Measurements from ENCODE around the gene GDPGP1. TPM values are rescaled to one million over a fixed set of nuclear protein-coding genes. Genes with fewer than 3 reads are reported as not detected.

GDPGP1 gene
- total and polyA plus RNA-seq, 10 of the 15 experiments (the other 5 are each of a cell fraction or from before 2014, with no cell fraction given): 0.68 to 8.9 (median 3.0) TPM

DNA sequence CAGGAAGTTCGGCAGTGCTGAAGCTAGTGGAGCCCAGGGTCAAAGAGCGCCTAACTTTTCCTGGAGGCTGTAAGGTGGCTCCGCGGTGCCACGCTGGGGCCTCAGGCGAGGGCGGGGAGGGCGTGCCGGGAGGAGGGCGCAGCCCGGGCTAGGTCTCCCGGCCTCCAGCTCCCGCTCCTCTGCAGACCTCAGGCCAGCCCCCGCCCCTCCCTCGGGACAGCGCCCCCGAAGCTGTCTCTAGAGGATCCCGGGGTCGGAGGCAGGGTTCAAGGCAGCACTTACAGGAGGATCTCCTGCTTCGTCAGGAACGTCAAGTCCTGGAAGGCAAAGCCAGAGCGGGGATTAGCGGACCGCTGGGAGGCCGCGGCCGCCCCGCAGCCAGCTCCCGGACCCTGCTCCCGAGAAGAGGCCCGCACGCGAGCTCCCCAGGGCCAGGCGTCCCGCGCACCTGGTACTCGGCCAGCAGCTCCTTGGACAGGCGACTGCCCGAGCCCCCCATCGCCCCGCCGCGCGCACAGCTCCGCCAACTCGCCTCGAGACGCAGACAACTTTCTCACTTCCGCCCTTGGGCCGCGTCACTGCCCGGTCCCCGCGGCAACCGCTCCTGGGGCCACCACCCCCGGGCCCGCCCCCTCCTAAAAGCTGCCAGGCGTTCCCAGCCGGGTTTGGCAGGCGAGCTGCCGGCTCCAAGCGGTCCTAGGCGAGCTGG, 468 bp upstream of the GDPGP1 start, which contains the start of gene CIB1 (continued):
- TF ChIP-seq, protein P1, sequence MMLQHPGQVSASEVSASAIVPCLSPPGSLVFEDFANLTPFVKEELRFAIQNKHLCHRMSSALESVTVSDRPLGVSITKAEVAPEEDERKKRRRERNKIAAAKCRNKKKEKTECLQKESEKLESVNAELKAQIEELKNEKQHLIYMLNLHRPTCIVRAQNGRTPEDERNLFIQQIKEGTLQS (IDR thresholded peaks at IDR 0.05; ENCODE audit: borderline replicate concordance, extremely low read depth, low read depth, low read length): no peak
- TF ChIP-seq TCF3 (IDR thresholded peaks at IDR 0.05; ENCODE audit: borderline replicate concordance, insufficient read depth, low read depth, low read length): 0 out of 2 replicates have a peak, but pooled peaks have one; percentile 46

GRCh38 chr15:90239371-90239770, 5.4 kb downstream of the GDPGP1 start:
- BruUV-seq (replicated peaks): no TSS peak
- no peaks in the 10 kb centered on the region for H3K27me3 ChIP-seq (replicated peaks in 1 of 2; ENCODE audit: control insufficient read depth in 2 of 2, insufficient read depth in 2 of 2, low read length in 1 of 2)
- H3K36me3 ChIP-seq (ENCODE audit: control insufficient read depth in 2 of 2, insufficient read depth in 2 of 2, low read length in 1 of 2): peaks cover 0 to 2% of the 10 kb centered on the region in 2 experiments; a peak in 3 of 4 replicates
- H3K4me3 ChIP-seq: no peak overlapping the region
- no peak for TF ChIP-seq GATAD2B (conservative IDR thresholded peaks at IDR 0.05; ENCODE audit: low read depth)
- no peak for TF ChIP-seq ZBTB11 (CRISPR knock-in tag; IDR thresholded peaks at IDR 0.05)
- no peak for TF ChIP-seq EZH2 (IDR thresholded peaks at IDR 0.05; ENCODE audit: borderline replicate concordance, control insufficient read depth, low read depth, low read length)
- no peak overlapping the region for H3K4me2 ChIP-seq (ENCODE audit: control insufficient read depth, insufficient read depth)
- ChIA-PET CTCF (interaction anchor here (0.7 kb wide), 1 partner anchor 9 kb away, joined by 3 read pairs; no protein-coding TSS in a partner anchor), POLR2A (interaction anchor here (1.0 kb wide), 1 partner anchor 12 kb away, joined by 3 read pairs; no protein-coding TSS in a partner anchor), RAD21 (ENCODE audit: unreplicated experiment) (no interaction called here), SMC1A (ENCODE audit: uncharacterized antibody, unreplicated experiment) (interaction anchor here (1.0 kb wide), 1 partner anchor 9 kb away, joined by 3 read pairs; the partner anchor contains the start of gene TTLL13)
- no peak for DNase-seq (ENCODE audit: low read depth, low spot score)
- H2AFZ ChIP-seq (ENCODE audit: control insufficient read depth, low read depth, low read length): no peak overlapping the region
- in situ Hi-C loops (cut with MboI): no loop called here
- WGBS (ENCODE audit: insufficient coverage, insufficient replicate concordance, low lambda C conversion rate, missing lambda C conversion rate): 83% methylated on average over 3 of the region's 3 CpGs
- FAIRE-seq: no peak
- H3K9ac ChIP-seq (ENCODE audit: control insufficient read depth, insufficient read depth, low read length): no peak overlapping the region
- intact Hi-C loops (cut with micrococcal nuclease; ENCODE audit: unreplicated experiment): no loop called here
- H3K79me2 ChIP-seq (ENCODE audit: control insufficient read depth, insufficient read depth, low read length): no peaks in the 10 kb centered on the region; the same call in 1 of the 2 replicates
- no peaks in the 10 kb centered on the region for H4K20me1 ChIP-seq (ENCODE audit: control insufficient read depth, insufficient read depth)
- no peak for ATAC-seq
- no peaks in the 10 kb centered on the region for H3K9me3 ChIP-seq (replicated peaks; ENCODE audit: control insufficient read depth, insufficient read depth, low read length)
- peaks cover 4% of the 10 kb centered on the region; the same call in 1 of the 2 replicates for H3K4me1 ChIP-seq (ENCODE audit: control insufficient read depth, insufficient read depth, low read length)
- no peak overlapping the region for H3K27ac ChIP-seq (ENCODE audit: control insufficient read depth, insufficient read depth)
